Fibroblast of pulmonary artery (primary cell): ENCODE results near the gene PRSS8.
"Not testable (repeated sequence)": the region's sequence is repeated elsewhere in the genome, so short reads cannot be mapped to it uniquely, and the experiment has no call there.

Experiments used
- DNase-seq: peaks from one replicate; pipeline ENCODE4 v3.0.0-alpha.2; 2010; ENCODE audit warnings: low read depth
- H3K4me3 ChIP-seq: replicated peaks from 2 replicates; pipeline ENCODE4 v1.5.1; 2011; ENCODE audit warnings: low read depth, mild to moderate bottlenecking, control low read depth, low read length, moderate library complexity
- CTCF ChIP-seq: IDR thresholded peaks from 2 replicates; pipeline ENCODE4 v1.5.1; 2011; ENCODE audit warnings: mild to moderate bottlenecking, control low read depth, low read length, inconsistent platforms; ENCODE audit errors: missing control alignments

PRSS8 gene

GRCh38 chr16:31149332-31149731 is 13.8 kb upstream of the PRSS8 start:
- TF ChIP-seq CTCF, result no peak
- no peak for DNase-seq
- no peak overlapping the region for H3K4me3 ChIP-seq

GRCh38 chr16:31148896-31149295 is 13.4 kb upstream of the PRSS8 start:
- H3K4me3 ChIP-seq, result no peak overlapping the region
- no peak for DNase-seq
- no peak for TF ChIP-seq CTCF

- DNase-seq, result no peak
These were observed 12.8 kb upstream of the PRSS8 start for GRCh38 chr16:31148281-31148728.

GRCh38 chr16:31147574-31147973 is 12.0 kb upstream of the PRSS8 start:
- no peak for TF ChIP-seq CTCF
- no peak for DNase-seq
- no peak overlapping the region for H3K4me3 ChIP-seq

More at GRCh38 chr16:31148281-31148728, 12.8 kb upstream of the PRSS8 start:
- no peak for TF ChIP-seq CTCF
- H3K4me3 ChIP-seq, result no peak overlapping the region

GRCh38 chr16:31145398-31145990 is 10.0 kb upstream of the PRSS8 start:
- no peak for TF ChIP-seq CTCF
- no peak overlapping the region for H3K4me3 ChIP-seq
- DNase-seq, result no peak

- not testable (repeated sequence) for DNase-seq, H3K4me3 ChIP-seq
These were observed 8.9 kb upstream of the PRSS8 start for GRCh38 chr16:31144418-31144817.

GRCh38 chr16:31143694-31144148 is 8.2 kb upstream of the PRSS8 start:
- no peak for DNase-seq
- H3K4me3 ChIP-seq, result no peak overlapping the region
- TF ChIP-seq CTCF, result no peak
